Muscle layer of colon (tissue), 2 donors: ENCODE measurements around the gene SLC16A5.

Source experiments
- H3K27ac ChIP-seq: one replicate; pipeline ENCODE4 v1.7.0; 2013; ENCODE audit warnings: low read depth, mild to moderate bottlenecking, low read length, moderate library complexity
- H3K27me3 ChIP-seq, 2 donors: one replicate each; pipeline ENCODE4 v1.7.0; 2013; ENCODE audit warnings: low read length in 2 of 2, mild to moderate bottlenecking in 2 of 2; ENCODE audit not compliant: insufficient read depth in 2 of 2, control insufficient read depth in 1 of 2
- H3K36me3 ChIP-seq: one replicate; pipeline ENCODE4 v1.7.0; 2013; ENCODE audit warnings: mild to moderate bottlenecking, low read length; ENCODE audit not compliant: insufficient read depth
- H3K4me1 ChIP-seq: one replicate; pipeline ENCODE4 v1.7.0; 2013; ENCODE audit warnings: mild to moderate bottlenecking, low read length; ENCODE audit not compliant: insufficient read depth
- H3K4me3 ChIP-seq, 2 donors: one replicate each; pipeline ENCODE4 v1.7.0; 2013; ENCODE audit warnings: low read length in 2 of 2, low read depth in 1 of 2, mild to moderate bottlenecking in 1 of 2, moderate library complexity in 1 of 2
- H3K9ac ChIP-seq: one replicate; pipeline ENCODE4 v1.7.0; 2013; ENCODE audit warnings: low read length
- H3K9me3 ChIP-seq: one replicate; pipeline ENCODE4 v1.7.0; 2013; ENCODE audit warnings: mild to moderate bottlenecking, low read length
- donor health status: abdominal sarcoma.
- donor health status: Adenocarcinoma of cecum.

Gene SLC16A5

GRCh38 chr17:75147878-75148546 is 60.3 kb downstream of the SLC16A5 start:
- Histone ChIP-seq H3K36me3 (peaks cover 15% of the 10 kb centered on the region), H3K9ac (no peak overlapping the region), H3K27me3 (no peaks in the 10 kb centered on the region), H3K4me1 (peaks cover 6% of the 10 kb centered on the region), H3K9me3 (no peaks in the 10 kb centered on the region), H3K4me3 (no peak overlapping the region), H3K27ac (no peak overlapping the region)

DNA sequence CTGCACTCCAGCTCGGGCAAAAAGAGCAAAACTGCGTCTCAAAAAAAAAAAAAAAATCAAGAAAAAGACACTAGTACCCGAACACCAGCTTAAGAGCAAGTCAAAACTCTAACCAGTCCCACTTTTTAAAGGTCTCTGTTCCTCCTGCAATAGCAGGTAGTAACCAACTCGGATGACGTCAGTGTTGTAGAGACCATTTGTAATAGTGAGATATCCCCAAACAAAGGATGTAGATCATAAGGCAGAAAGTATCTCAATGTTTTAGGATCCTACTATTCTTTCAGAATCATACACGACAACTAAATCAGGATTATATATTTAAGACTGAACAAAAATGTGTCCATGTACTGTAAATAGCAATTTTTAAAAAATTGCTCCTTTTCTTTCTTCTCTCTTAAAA is 64.2 kb downstream of the SLC16A5 start:
- Histone ChIP-seq H3K4me1 (peaks cover 18% of the 10 kb centered on the region), H3K36me3 (peaks cover 11% of the 10 kb centered on the region), H3K27me3 (no peaks in the 10 kb centered on the region), H3K9ac (no peak overlapping the region), H3K9me3 (no peaks in the 10 kb centered on the region), H3K27ac (no peak overlapping the region), H3K4me3 (no peak overlapping the region)

GRCh38 chr17:75152523-75152921 is 64.8 kb downstream of the SLC16A5 start:
- H3K9me3 ChIP-seq = no peaks in the 10 kb centered on the region
- peaks cover 18% of the 10 kb centered on the region for H3K4me1 ChIP-seq
- no peak overlapping the region for H3K9ac ChIP-seq
- H3K36me3 ChIP-seq = peaks cover 6% of the 10 kb centered on the region
- H3K27me3 ChIP-seq = no peaks in the 10 kb centered on the region
- no peak overlapping the region for H3K4me3 ChIP-seq
- H3K27ac ChIP-seq = no peak overlapping the region

- Histone ChIP-seq H3K36me3 (peaks cover under 1% of the 10 kb centered on the region), H3K9me3 (no peaks in the 10 kb centered on the region), H3K27ac (no peak overlapping the region), H3K4me3 (peak overlapping the region; percentile 76 to 80), H3K4me1 (peaks cover 18% of the 10 kb centered on the region), H3K27me3 (no peaks in the 10 kb centered on the region), H3K9ac (no peak overlapping the region)
Measured at GRCh38 chr17:75152922-75153779, 65.4 kb downstream of the SLC16A5 start.

GRCh38 chr17:75153780-75154194 is 66.0 kb downstream of the SLC16A5 start:
- Histone ChIP-seq H3K4me3 (peak overlapping the region; percentile 76 to 80), H3K4me1 (peaks cover 18% of the 10 kb centered on the region), H3K36me3 (no peaks in the 10 kb centered on the region), H3K27me3 (no peaks in the 10 kb centered on the region), H3K9me3 (no peaks in the 10 kb centered on the region), H3K27ac (peak overlapping the region; percentile 48), H3K9ac (no peak overlapping the region)

GRCh38 chr17:75154195-75155106 is 66.7 kb downstream of the SLC16A5 start, which contains the start of gene JPT1:
Gene JPT1, minus strand, starts transcription at chr17:75154512. Its CDS starts 115 bp downstream, at chr17:75154397.
- no peaks in the 10 kb centered on the region for H3K27me3 ChIP-seq
- peaks cover 18% of the 10 kb centered on the region for H3K4me1 ChIP-seq
- no peaks in the 10 kb centered on the region for H3K36me3 ChIP-seq
- H3K4me3 ChIP-seq = peak within 1 kb of the TSS; percentile 76 to 80
- H3K9ac ChIP-seq = no peak within 1 kb of the TSS
- H3K27ac ChIP-seq = peak within 1 kb of the TSS; percentile 48
- no peaks in the 10 kb centered on the region for H3K9me3 ChIP-seq

DNA sequence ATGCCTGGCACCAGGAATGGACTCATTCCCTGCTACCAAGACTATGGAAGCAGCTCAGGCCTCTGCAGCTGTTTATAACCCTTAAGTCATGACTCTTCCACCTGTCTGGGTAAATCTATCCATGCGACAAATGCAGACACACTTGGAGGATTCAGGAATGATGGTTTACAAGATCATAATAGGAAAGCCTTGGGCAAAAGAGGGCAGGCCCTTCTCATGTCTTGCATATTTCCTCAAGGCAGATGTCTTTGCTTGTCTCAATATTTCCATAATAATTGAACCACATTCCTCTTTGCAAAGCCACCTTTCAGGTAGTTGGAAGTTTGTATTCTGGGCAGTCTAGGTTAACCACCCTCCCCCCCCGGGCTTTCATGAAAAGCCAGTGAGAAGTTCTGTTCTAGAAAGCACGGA is 67.4 kb downstream of the SLC16A5 start:
- H3K27ac ChIP-seq = no peak overlapping the region
- H3K36me3 ChIP-seq = no peaks in the 10 kb centered on the region
- H3K4me1 ChIP-seq = peaks cover 18% of the 10 kb centered on the region
- peak overlapping the region in 1 of 2 donors; percentile 76 for H3K4me3 ChIP-seq
- no peaks in the 10 kb centered on the region for H3K27me3 ChIP-seq
- H3K9ac ChIP-seq = no peak overlapping the region
- no peaks in the 10 kb centered on the region for H3K9me3 ChIP-seq
